Cardiac muscle cell (in vitro differentiated cells and primary cell): ENCODE measurements around the gene UHRF1. TPM values are rescaled to one million over a fixed set of nuclear protein-coding genes. Genes with fewer than 3 reads are reported as not detected.

Experiments
- DNase-seq, 2 donors: peaks; one replicate each; pipeline versions ENCODE4 v3.0.0 to v3.0.0-alpha.2; 2010 to 2017; ENCODE audit warnings: low read depth in 1 of 2, low spot score in 1 of 2
- H3K27ac ChIP-seq: fragments of 200-600 bp; sonication (generic); 2 replicates; pipeline ENCODE4 v1.5.1; 2016
- H3K27me3 ChIP-seq: fragments of 200-600 bp; sonication (generic); 2 replicates; pipeline ENCODE4 v1.6.0; 2016; ENCODE audit warnings: control low read depth
- H3K36me3 ChIP-seq: fragments of 200-600 bp; sonication (generic); 2 replicates; pipeline ENCODE4 v1.5.1; 2016; ENCODE audit warnings: control low read depth
- H3K4me1 ChIP-seq: fragments of 200-600 bp; sonication (generic); 2 replicates; pipeline ENCODE4 v1.8.1; 2017; ENCODE audit warnings: low read depth, mild to moderate bottlenecking, mixed run types
- H3K4me3 ChIP-seq: fragments of 200-600 bp; sonication (generic); 2 replicates; pipeline ENCODE4 v1.5.1; 2016; ENCODE audit warnings: mild to moderate bottlenecking
- H3K9me3 ChIP-seq: fragments of 200-600 bp; sonication (generic); 2 replicates; pipeline ENCODE4 v1.5.1; 2017; ENCODE audit warnings: low read depth, mild to moderate bottlenecking, control low read depth
- CTCF ChIP-seq: IDR thresholded peaks from 2 replicates; pipeline ENCODE4 v1.5.1; 2012; ENCODE audit warnings: low read depth, mild to moderate bottlenecking, low read length
- polyA plus RNA-seq: library from polyadenylated mRNA; unstranded; fragments of >200 nt; fragmentation: Nextera tagmentation; extraction: Ambion mirVana; gene quantifications from 2 replicates; pipeline ENCODE4 v1.2.1, GENCODE V29; 2016
- total RNA-seq: library from RNA; depleted of rRNA; stranded (reverse); fragments of >200 nt; gene quantifications from 2 replicates; pipeline ENCODE4 v1.2.3, GENCODE V29; 2016

Gene UHRF1
- total and polyA plus RNA-seq, 2 experiments from 2014 or later: 10.9 to 17.5 TPM

DNA sequence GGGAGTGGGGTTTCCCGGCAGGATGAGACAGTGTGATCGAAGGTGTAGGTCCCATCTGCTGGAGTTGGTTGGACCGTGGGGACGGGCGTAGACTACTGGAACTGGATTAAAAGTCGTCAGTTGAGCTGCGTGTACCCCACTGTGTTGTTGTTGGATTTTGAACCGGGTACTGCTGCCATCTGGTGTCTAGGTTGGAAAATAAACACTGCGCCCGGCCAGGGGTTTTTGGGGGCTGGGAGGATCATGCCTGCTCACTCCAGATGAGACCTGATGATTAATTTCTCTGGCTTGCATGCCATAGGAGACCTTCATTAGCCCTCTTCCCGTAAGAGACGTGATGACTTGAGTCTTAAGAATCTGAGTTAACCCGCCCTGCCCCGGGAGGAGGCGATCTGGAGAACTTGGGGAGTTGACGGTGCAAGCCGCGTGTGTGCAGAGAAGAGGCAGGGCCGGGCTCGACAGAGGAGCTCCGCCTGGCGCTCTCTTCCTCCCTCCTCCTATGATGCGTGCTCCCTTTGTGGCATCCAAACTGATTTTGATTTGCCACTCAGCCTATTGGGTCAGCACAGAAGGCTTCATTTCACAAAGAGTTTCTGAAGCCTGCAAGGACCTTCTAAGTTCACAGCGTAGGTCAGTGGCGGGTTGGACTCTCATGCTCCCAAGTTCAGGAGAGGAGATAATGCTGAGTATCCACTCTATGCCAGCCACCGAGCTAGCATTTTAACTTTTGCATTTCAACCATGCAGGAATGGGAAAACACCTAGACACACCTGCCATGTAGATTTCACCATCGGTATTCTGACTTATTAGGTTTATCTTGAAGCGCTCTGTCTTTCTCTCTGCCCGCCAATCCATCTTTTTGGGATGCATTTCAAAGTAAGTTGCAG, 2.7 kb downstream of the UHRF1 start:
- peak; percentile 57 to 99 for DNase-seq
- H3K4me1 ChIP-seq: peaks cover 3% of the 10 kb centered on the region
- no peak overlapping the region for H3K4me3 ChIP-seq
- no peaks in the 10 kb centered on the region for H3K27me3 ChIP-seq
- no peaks in the 10 kb centered on the region for H3K9me3 ChIP-seq
- TF ChIP-seq CTCF: peak; percentile 71
- H3K36me3 ChIP-seq: no peaks in the 10 kb centered on the region
- no peak overlapping the region for H3K27ac ChIP-seq

DNA sequence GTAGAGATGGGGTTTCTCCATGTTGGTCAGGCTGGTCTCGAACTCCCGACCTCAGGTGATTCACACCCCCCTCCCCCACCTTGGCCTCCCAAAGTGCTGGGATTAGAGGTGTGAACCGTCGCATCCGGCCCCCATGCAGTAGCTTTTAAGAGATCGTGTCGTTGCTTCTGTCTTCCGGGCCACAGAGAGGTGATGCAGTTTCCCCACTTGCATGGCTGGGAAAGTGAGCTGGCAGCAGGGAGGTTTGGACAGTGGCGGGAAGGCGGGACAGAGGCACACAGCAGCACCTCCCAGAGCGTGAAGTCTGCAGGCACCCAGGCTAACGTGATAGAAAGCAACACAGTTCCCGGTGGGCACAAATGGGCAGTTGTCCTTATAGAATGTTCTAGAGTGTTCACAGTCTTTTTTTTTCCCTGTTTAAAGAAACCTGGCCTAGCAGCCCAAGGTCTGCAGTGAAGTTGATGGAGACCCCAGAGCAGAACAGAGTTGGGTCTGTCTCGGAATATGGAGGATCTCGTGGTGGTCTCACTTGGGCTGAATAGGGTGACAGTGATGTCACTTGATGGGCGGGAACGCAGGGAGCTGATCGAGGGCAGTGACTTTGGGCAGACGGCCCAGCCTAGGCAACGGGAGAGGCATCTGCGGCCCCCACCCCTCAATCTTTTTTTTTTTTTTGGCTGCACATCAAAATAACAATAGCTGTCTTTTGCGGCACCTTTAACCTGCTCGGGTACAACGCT, 4.9 kb downstream of the UHRF1 start:
- Histone ChIP-seq H3K27ac (no peak overlapping the region), H3K4me3 (no peak overlapping the region), H3K9me3 (no peaks in the 10 kb centered on the region), H3K27me3 (no peaks in the 10 kb centered on the region), H3K4me1 (no peaks in the 10 kb centered on the region), H3K36me3 (no peaks in the 10 kb centered on the region)
- DNase-seq: no peak
- no peak for TF ChIP-seq CTCF

GRCh38 chr19:4914736-4915501, 5.6 kb downstream of the UHRF1 start:
- H3K4me1 ChIP-seq: no peaks in the 10 kb centered on the region
- no peak for TF ChIP-seq CTCF
- no peaks in the 10 kb centered on the region for H3K9me3 ChIP-seq
- no peaks in the 10 kb centered on the region for H3K36me3 ChIP-seq
- H3K4me3 ChIP-seq: no peak overlapping the region
- H3K27ac ChIP-seq: no peak overlapping the region
- peak in 1 of 2 donors; percentile 74 for DNase-seq
- H3K27me3 ChIP-seq: no peaks in the 10 kb centered on the region

- H3K27me3 ChIP-seq: no peaks in the 10 kb centered on the region
- DNase-seq: no peak
- no peak for TF ChIP-seq CTCF
- no peak overlapping the region for H3K4me3 ChIP-seq
- H3K36me3 ChIP-seq: no peaks in the 10 kb centered on the region
- H3K27ac ChIP-seq: no peak overlapping the region
- no peaks in the 10 kb centered on the region for H3K9me3 ChIP-seq
- no peaks in the 10 kb centered on the region for H3K4me1 ChIP-seq
These were observed 7.2 kb downstream of the UHRF1 start for GRCh38 chr19:4916292-4917082.
